ENCODE measurements around the gene WDTC1. TPM values are rescaled to one million over a fixed set of nuclear protein-coding genes. Genes with fewer than 3 reads are reported as not detected.
"Not testable (repeated sequence)": the region's sequence is repeated elsewhere in the genome, so short reads cannot be mapped to it uniquely, and the experiment has no call there.

WDTC1 gene
- total and polyA plus RNA-seq, 4 donors = 4.6 to 25.0 (median 19.6) TPM

DNA sequence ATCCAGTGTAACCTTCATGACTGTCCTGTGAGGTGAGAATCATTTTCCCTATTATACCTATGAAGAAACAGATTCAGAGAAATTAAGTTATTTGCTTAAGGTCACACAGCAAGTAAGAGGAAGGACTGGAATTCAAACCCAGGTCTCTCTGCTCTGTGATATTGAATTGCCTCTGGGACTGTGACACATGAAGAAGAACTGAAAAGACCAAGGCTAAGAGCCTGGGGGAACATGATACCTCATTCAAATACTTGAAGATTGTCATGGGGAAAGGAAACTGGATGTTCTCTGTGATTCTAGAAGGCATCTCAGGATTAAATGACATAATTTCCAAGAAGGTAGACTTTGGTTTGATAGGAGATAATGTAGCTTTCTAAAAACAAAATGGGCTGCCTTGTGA, 3.6 kb downstream of the WDTC1 start:
- no peak for TF ChIP-seq RAD21 (IDR thresholded peaks at IDR 0.05)
- no peak for TF ChIP-seq SP1 (IDR thresholded peaks at IDR 0.05)
- TF ChIP-seq, protein P1, sequence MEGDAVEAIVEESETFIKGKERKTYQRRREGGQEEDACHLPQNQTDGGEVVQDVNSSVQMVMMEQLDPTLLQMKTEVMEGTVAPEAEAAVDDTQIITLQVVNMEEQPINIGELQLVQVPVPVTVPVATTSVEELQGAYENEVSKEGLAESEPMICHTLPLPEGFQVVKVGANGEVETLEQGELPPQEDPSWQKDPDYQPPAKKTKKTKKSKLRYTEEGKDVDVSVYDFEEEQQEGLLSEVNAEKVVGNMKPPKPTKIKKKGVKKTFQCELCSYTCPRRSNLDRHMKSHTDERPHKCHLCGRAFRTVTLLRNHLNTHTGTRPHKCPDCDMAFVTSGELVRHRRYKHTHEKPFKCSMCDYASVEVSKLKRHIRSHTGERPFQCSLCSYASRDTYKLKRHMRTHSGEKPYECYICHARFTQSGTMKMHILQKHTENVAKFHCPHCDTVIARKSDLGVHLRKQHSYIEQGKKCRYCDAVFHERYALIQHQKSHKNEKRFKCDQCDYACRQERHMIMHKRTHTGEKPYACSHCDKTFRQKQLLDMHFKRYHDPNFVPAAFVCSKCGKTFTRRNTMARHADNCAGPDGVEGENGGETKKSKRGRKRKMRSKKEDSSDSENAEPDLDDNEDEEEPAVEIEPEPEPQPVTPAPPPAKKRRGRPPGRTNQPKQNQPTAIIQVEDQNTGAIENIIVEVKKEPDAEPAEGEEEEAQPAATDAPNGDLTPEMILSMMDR (IDR thresholded peaks at IDR 0.05; ENCODE audit: low read depth, low read length, missing input control) = no peak
- TF ChIP-seq, protein P2, sequence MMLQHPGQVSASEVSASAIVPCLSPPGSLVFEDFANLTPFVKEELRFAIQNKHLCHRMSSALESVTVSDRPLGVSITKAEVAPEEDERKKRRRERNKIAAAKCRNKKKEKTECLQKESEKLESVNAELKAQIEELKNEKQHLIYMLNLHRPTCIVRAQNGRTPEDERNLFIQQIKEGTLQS (IDR thresholded peaks at IDR 0.05) = no peak
- no peak for TF ChIP-seq FOXA2 (IDR thresholded peaks at IDR 0.05)
- TF ChIP-seq, protein P3, sequence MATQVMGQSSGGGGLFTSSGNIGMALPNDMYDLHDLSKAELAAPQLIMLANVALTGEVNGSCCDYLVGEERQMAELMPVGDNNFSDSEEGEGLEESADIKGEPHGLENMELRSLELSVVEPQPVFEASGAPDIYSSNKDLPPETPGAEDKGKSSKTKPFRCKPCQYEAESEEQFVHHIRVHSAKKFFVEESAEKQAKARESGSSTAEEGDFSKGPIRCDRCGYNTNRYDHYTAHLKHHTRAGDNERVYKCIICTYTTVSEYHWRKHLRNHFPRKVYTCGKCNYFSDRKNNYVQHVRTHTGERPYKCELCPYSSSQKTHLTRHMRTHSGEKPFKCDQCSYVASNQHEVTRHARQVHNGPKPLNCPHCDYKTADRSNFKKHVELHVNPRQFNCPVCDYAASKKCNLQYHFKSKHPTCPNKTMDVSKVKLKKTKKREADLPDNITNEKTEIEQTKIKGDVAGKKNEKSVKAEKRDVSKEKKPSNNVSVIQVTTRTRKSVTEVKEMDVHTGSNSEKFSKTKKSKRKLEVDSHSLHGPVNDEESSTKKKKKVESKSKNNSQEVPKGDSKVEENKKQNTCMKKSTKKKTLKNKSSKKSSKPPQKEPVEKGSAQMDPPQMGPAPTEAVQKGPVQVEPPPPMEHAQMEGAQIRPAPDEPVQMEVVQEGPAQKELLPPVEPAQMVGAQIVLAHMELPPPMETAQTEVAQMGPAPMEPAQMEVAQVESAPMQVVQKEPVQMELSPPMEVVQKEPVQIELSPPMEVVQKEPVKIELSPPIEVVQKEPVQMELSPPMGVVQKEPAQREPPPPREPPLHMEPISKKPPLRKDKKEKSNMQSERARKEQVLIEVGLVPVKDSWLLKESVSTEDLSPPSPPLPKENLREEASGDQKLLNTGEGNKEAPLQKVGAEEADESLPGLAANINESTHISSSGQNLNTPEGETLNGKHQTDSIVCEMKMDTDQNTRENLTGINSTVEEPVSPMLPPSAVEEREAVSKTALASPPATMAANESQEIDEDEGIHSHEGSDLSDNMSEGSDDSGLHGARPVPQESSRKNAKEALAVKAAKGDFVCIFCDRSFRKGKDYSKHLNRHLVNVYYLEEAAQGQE (IDR thresholded peaks at IDR 0.05) = no peak
- TF ChIP-seq, protein P4, sequence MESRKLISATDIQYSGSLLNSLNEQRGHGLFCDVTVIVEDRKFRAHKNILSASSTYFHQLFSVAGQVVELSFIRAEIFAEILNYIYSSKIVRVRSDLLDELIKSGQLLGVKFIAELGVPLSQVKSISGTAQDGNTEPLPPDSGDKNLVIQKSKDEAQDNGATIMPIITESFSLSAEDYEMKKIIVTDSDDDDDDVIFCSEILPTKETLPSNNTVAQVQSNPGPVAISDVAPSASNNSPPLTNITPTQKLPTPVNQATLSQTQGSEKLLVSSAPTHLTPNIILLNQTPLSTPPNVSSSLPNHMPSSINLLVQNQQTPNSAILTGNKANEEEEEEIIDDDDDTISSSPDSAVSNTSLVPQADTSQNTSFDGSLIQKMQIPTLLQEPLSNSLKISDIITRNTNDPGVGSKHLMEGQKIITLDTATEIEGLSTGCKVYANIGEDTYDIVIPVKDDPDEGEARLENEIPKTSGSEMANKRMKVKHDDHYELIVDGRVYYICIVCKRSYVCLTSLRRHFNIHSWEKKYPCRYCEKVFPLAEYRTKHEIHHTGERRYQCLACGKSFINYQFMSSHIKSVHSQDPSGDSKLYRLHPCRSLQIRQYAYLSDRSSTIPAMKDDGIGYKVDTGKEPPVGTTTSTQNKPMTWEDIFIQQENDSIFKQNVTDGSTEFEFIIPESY (IDR thresholded peaks at IDR 0.05) = no peak
- no peak for TF ChIP-seq FOXA1 (IDR thresholded peaks at IDR 0.05)
- no peak for TF ChIP-seq GABPA (IDR thresholded peaks at IDR 0.05 in 1 of 2, conservative IDR thresholded peaks at IDR 0.05 in 1 of 2)
- Histone ChIP-seq H3K4me1 (ENCODE audit: control insufficient read depth in 4 of 4, insufficient read depth in 4 of 4, low read length in 3 of 4) (peaks cover 0 to 22% (median 15%) of the 10 kb centered on the region in 4 donors), H3K27me3 (ENCODE audit: control insufficient read depth in 4 of 4, insufficient read depth in 4 of 4, low read length in 3 of 4) (no peaks in the 10 kb centered on the region), H3K9me3 (ENCODE audit: control insufficient read depth in 4 of 4, low read length in 3 of 4) (no peaks in the 10 kb centered on the region), H3K36me3 (ENCODE audit: control insufficient read depth in 4 of 4, insufficient read depth in 3 of 4, low read depth in 1 of 4, low read length in 3 of 4) (no peaks in the 10 kb centered on the region), H3K9ac (ENCODE audit: low read depth in 1 of 2, low read length in 2 of 2) (no peak overlapping the region), H3K27ac (ENCODE audit: low read depth in 1 of 2, low read length in 2 of 2) (no peak overlapping the region), H3K4me3 (ENCODE audit: low read depth in 1 of 3, low read length in 3 of 3) (no peak overlapping the region)
- DNase-seq (ENCODE audit: low spot score) = no peak

DNA sequence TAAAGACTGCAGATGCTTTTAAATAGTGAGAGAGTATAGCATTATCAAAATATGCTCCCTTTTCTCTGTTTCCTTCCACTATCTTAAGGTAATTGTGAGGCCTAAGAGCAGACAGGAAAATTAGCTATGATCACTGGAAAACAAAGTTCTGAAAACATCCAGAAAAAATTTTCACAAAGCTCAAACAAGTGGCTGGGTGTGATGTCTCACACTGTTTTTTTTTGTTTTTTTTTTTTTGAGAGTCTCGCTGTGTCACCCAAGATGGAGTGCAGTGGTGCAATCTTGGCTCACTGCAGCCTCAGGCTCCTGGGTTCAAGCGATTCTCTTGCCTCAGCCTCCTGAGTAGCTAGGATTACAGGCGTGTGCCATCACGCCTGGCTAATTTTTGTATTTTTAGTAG, 7.2 kb downstream of the WDTC1 start:
- no peak overlapping the region for H3K4me3 ChIP-seq (ENCODE audit: low read depth in 1 of 3, low read length in 3 of 3)
- H3K36me3 ChIP-seq (ENCODE audit: control insufficient read depth in 4 of 4, insufficient read depth in 3 of 4, low read depth in 1 of 4, low read length in 3 of 4) = peaks cover 0 to 3% (median under 1%) of the 10 kb centered on the region in 4 donors
- no peak for TF ChIP-seq RAD21 (IDR thresholded peaks at IDR 0.05)
- H3K4me1 ChIP-seq (ENCODE audit: control insufficient read depth in 4 of 4, insufficient read depth in 4 of 4, low read length in 3 of 4) = peaks cover 0 to 4% (median 2%) of the 10 kb centered on the region in 4 donors
- no peak overlapping the region for H3K27ac ChIP-seq (ENCODE audit: low read depth in 1 of 2, low read length in 2 of 2)
- H3K9ac ChIP-seq (ENCODE audit: low read depth in 1 of 2, low read length in 2 of 2) = no peak overlapping the region
- no peak for DNase-seq (ENCODE audit: low spot score)
- no peaks in the 10 kb centered on the region for H3K9me3 ChIP-seq (ENCODE audit: control insufficient read depth in 4 of 4, low read length in 3 of 4)
- no peaks in the 10 kb centered on the region for H3K27me3 ChIP-seq (ENCODE audit: control insufficient read depth in 4 of 4, insufficient read depth in 4 of 4, low read length in 3 of 4)
- WGBS = 96% methylated on average over 4 of the region's 4 CpGs

DNA sequence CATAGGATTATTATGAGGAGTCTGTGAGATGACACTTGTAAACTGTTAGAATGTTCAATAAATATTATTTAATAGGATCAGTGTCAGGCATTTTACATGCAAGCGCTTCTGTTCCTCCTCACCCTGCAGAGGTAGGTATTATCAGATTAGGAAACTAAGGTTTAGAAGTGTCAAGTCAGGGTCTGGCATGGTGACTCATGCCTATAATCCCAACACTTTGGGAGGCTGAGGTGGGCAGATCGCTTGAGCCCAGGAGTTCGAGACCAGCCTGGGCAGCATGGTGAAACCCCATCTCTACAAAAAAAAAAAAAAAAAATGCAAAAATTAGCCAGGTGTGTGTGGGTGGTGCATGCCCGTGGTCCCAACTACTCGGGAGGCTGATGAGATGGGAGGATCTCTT, 9.2 kb downstream of the WDTC1 start:
- not testable (repeated sequence) for H3K27me3 ChIP-seq (ENCODE audit: control insufficient read depth in 4 of 4, insufficient read depth in 4 of 4, low read length in 3 of 4); H3K36me3 ChIP-seq (ENCODE audit: control insufficient read depth in 4 of 4, insufficient read depth in 3 of 4, low read depth in 1 of 4, low read length in 3 of 4); H3K9ac ChIP-seq (ENCODE audit: low read depth in 1 of 2, low read length in 2 of 2); H3K27ac ChIP-seq (ENCODE audit: low read depth in 1 of 2, low read length in 2 of 2); H3K9me3 ChIP-seq (ENCODE audit: control insufficient read depth in 4 of 4, low read length in 3 of 4); H3K4me1 ChIP-seq (ENCODE audit: control insufficient read depth in 4 of 4, insufficient read depth in 4 of 4, low read length in 3 of 4); H3K4me3 ChIP-seq (ENCODE audit: low read depth in 1 of 3, low read length in 3 of 3); DNase-seq (ENCODE audit: low spot score)
- 94% methylated on average over 5 of the region's 5 CpGs for WGBS
